Panc1 (cell line): ENCODE results near the gene SEPTIN11. TPM values are rescaled to one million over a fixed set of nuclear protein-coding genes. Genes with fewer than 3 reads are reported as not detected.

ENCODE experiments used
- ATAC-seq: fragments of 200-7000 bp; cut with Tn5 transposase; 2 replicates; pipeline ENCODE4 v1.9.1; 2020; ENCODE audit warnings: mild to moderate bottlenecking, moderate library complexity
- BruUV-seq: library from RNA; stranded (reverse); fragments of 400-500 nt; replicated peaks from 2 replicates; lab custom pipeline; 2021; lab: Mats Ljungman, UMichigan
- CTCF ChIA-PET: fragments of 300-600 bp; sonication (Branson Sonifier 250); formaldehyde crosslinking; loops from one replicate; lab custom pipeline; 2022; ENCODE audit warnings: antibody characterized with exemption; lab: Charles Lee
- POLR2A ChIA-PET: fragments of 300-600 bp; sonication (Branson Sonifier 250); formaldehyde crosslinking; loops from one replicate; lab custom pipeline; 2022; ENCODE audit warnings: antibody characterized with exemption; lab: Charles Lee
- DNase-seq: peaks from one replicate; pipeline ENCODE4 v3.0.0-alpha.2; 2010; ENCODE audit warnings: low read depth, low spot score
- H3K27ac ChIP-seq: 2 replicates; pipeline ENCODE4 v1.5.1; 2011; ENCODE audit warnings: mild to moderate bottlenecking, low read length, inconsistent platforms
- H3K27me3 ChIP-seq: fragments of 200-500 bp; sonication (Bioruptor generic); 2 replicates; pipeline ENCODE4 v1.6.0; 2014; ENCODE audit warnings: low read length, inconsistent platforms; ENCODE audit not compliant: control insufficient read depth, insufficient read depth
- H3K36me3 ChIP-seq: fragments of 200-500 bp; sonication (Bioruptor generic); 2 replicates; pipeline ENCODE4 v1.5.1; 2014; ENCODE audit warnings: inconsistent platforms, mild to moderate bottlenecking, low read length, moderate library complexity; ENCODE audit not compliant: control insufficient read depth, insufficient read depth
- H3K4me1 ChIP-seq: 2 replicates; pipeline ENCODE4 v1.5.1; 2011; ENCODE audit warnings: inconsistent platforms, mild to moderate bottlenecking, low read length, moderate library complexity; ENCODE audit not compliant: control insufficient read depth, insufficient read depth
- H3K4me3 ChIP-seq, 2 experiments: 2 replicates each; pipeline ENCODE4 v1.5.1; 2011 to 2012; ENCODE audit warnings: low read depth in 2 of 2, low read length in 2 of 2, mild to moderate bottlenecking in 2 of 2, inconsistent platforms in 1 of 2, moderate library complexity in 1 of 2
- H3K9me3 ChIP-seq: fragments of 200-500 bp; sonication (Bioruptor generic); 2 replicates; pipeline ENCODE4 v1.5.1; 2014; ENCODE audit warnings: low read depth, mild to moderate bottlenecking, inconsistent platforms, low read length, moderate library complexity; ENCODE audit not compliant: control insufficient read depth, insufficient read depth
- POLR2AphosphoS5 ChIP-seq: IDR thresholded peaks from 2 replicates; pipeline ENCODE4 v1.6.1; 2012; ENCODE audit warnings: mild to moderate bottlenecking, low read depth, low read length, moderate library complexity
- SIN3A ChIP-seq: IDR thresholded peaks from 2 replicates; pipeline ENCODE4 v1.6.1; 2012; ENCODE audit warnings: low read depth, mild to moderate bottlenecking, low read length, moderate library complexity, borderline replicate concordance; ENCODE audit not compliant: insufficient read depth
- TCF7L2 ChIP-seq: IDR thresholded peaks from 2 replicates; pipeline ENCODE4 v1.6.1; 2011; ENCODE audit warnings: mild to moderate bottlenecking, low read depth, low read length, inconsistent platforms
- in situ Hi-C: cut with HindIII; loops from 2 replicates; pipeline ENCODE4 v1.10.0; 2016; ENCODE audit warnings: low sequenced_read_pairs, low pct_unique_long_range_greater_than_20kb
- intact Hi-C: fragments of 100-400 bp; cut with micrococcal nuclease; formaldehyde crosslinking; loops from one replicate; pipeline ENCODE4 v1.10.0; 2022; ENCODE audit not compliant: unreplicated experiment
- total RNA-seq: library from RNA; stranded (reverse); gene quantifications from one replicate; pipeline ENCODE4 v1.2.1, GENCODE V29; 2021; ENCODE audit not compliant: unreplicated experiment
- TF ChIP-seq, protein P1 (sequence below), 2 experiments: IDR thresholded peaks; 2 replicates each; pipeline ENCODE4 v1.6.1; 2011 to 2012; ENCODE audit warnings: low read depth in 2 of 2, control low read depth in 1 of 2, low read length in 1 of 2, mild to moderate bottlenecking in 1 of 2, moderate library complexity in 1 of 2; ENCODE audit not compliant: insufficient read depth in 1 of 2
- TF ChIP-seq, protein P2 (sequence below): fragments of 450-650 bp; IDR thresholded peaks from 2 replicates; pipeline ENCODE4 v1.5.1; 2017; ENCODE audit warnings: mild to moderate bottlenecking

Gene SEPTIN11
- total RNA-seq, 1 experiment from 2014 or later: 103 TPM

DNA sequence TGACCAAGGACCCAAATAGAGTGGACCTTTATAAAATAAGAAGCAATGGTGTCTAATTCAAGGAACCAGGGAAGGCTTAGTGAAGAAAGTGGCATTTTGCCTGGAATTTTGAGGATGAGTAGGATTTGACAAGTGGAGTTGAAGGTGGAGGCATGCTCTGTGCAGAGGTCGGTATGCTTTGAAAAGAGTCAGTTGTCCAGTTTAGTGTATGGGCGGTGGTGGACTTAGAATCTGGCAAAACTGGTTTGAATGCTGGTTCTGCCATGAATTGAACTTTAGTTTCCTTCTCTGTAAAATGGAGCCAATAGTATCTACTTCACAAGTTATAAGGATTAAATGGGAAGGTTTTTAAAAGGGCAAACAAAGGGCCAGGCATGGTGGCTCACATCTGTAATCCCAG lies 29.7 kb downstream of the SEPTIN11 start:
- intact Hi-C loops: no loop called here
- ChIA-PET CTCF (no interaction called here), POLR2A (no interaction called here)
- no TSS peak for BruUV-seq
- no peaks in the 10 kb centered on the region for H3K36me3 ChIP-seq
- in situ Hi-C loops: no loop called here
- TF ChIP-seq SIN3A: no peak
- no peak for TF ChIP-seq TCF7L2
- no peak for TF ChIP-seq POLR2AphosphoS5
- TF ChIP-seq, protein P1, sequence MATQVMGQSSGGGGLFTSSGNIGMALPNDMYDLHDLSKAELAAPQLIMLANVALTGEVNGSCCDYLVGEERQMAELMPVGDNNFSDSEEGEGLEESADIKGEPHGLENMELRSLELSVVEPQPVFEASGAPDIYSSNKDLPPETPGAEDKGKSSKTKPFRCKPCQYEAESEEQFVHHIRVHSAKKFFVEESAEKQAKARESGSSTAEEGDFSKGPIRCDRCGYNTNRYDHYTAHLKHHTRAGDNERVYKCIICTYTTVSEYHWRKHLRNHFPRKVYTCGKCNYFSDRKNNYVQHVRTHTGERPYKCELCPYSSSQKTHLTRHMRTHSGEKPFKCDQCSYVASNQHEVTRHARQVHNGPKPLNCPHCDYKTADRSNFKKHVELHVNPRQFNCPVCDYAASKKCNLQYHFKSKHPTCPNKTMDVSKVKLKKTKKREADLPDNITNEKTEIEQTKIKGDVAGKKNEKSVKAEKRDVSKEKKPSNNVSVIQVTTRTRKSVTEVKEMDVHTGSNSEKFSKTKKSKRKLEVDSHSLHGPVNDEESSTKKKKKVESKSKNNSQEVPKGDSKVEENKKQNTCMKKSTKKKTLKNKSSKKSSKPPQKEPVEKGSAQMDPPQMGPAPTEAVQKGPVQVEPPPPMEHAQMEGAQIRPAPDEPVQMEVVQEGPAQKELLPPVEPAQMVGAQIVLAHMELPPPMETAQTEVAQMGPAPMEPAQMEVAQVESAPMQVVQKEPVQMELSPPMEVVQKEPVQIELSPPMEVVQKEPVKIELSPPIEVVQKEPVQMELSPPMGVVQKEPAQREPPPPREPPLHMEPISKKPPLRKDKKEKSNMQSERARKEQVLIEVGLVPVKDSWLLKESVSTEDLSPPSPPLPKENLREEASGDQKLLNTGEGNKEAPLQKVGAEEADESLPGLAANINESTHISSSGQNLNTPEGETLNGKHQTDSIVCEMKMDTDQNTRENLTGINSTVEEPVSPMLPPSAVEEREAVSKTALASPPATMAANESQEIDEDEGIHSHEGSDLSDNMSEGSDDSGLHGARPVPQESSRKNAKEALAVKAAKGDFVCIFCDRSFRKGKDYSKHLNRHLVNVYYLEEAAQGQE (IDR thresholded peaks at IDR 0.05; ENCODE audit: insufficient read depth in 1 of 2, low read depth in 2 of 2, low read length in 1 of 2): no peak
- TF ChIP-seq, protein P2, sequence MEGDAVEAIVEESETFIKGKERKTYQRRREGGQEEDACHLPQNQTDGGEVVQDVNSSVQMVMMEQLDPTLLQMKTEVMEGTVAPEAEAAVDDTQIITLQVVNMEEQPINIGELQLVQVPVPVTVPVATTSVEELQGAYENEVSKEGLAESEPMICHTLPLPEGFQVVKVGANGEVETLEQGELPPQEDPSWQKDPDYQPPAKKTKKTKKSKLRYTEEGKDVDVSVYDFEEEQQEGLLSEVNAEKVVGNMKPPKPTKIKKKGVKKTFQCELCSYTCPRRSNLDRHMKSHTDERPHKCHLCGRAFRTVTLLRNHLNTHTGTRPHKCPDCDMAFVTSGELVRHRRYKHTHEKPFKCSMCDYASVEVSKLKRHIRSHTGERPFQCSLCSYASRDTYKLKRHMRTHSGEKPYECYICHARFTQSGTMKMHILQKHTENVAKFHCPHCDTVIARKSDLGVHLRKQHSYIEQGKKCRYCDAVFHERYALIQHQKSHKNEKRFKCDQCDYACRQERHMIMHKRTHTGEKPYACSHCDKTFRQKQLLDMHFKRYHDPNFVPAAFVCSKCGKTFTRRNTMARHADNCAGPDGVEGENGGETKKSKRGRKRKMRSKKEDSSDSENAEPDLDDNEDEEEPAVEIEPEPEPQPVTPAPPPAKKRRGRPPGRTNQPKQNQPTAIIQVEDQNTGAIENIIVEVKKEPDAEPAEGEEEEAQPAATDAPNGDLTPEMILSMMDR: no peak
- no peaks in the 10 kb centered on the region for H3K9me3 ChIP-seq
- no peak overlapping the region for H3K27ac ChIP-seq
- H3K4me1 ChIP-seq: peaks cover 3% of the 10 kb centered on the region
- no peaks in the 10 kb centered on the region for H3K27me3 ChIP-seq
- no peak for DNase-seq
- H3K4me3 ChIP-seq: no peak overlapping the region
- ATAC-seq: no peak

DNA sequence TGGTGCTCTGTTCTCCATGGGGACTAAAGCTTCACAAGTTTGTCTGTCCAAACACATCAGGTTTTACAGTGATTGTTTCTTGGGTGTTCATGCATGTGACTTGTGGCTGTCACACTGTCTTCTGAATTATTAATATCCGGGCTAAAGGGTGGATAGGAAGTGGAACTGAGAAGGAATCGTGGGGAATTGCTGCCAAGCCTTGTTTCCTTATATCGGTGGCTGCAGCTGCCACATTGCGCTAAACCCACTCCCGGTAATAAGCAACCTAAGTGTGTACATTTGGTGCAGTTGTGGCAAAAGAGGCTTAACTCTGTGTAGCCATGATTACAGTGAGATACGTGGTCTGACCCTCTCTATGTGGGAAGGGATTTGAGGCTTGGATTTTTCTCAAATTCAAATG lies 30.7 kb downstream of the SEPTIN11 start:
- intact Hi-C loops: no loop called here
- no peak overlapping the region for H3K4me3 ChIP-seq
- ATAC-seq (no peak), DNase-seq (no peak)
- CTCF ChIA-PET: interaction anchor here (0.6 kb wide), 1 partner anchor 31 kb away, joined by 3 read pairs; the partner anchor contains the start of gene SEPTIN11
- H3K9me3 ChIP-seq: no peaks in the 10 kb centered on the region
- H3K36me3 ChIP-seq: no peaks in the 10 kb centered on the region
- no peaks in the 10 kb centered on the region for H3K27me3 ChIP-seq
- no peak for TF ChIP-seq TCF7L2
- TF ChIP-seq, protein P2: no peak
- TF ChIP-seq, protein P1 (IDR thresholded peaks at IDR 0.05; ENCODE audit: insufficient read depth in 1 of 2, low read depth in 2 of 2, low read length in 1 of 2): no peak
- TF ChIP-seq SIN3A: no peak
- no peak for TF ChIP-seq POLR2AphosphoS5
- POLR2A ChIA-PET: interaction anchor here (0.6 kb wide), 1 partner anchor 141 kb away, joined by 4 read pairs; no protein-coding TSS in a partner anchor
- no peak overlapping the region for H3K27ac ChIP-seq
- H3K4me1 ChIP-seq: peaks cover 9% of the 10 kb centered on the region
- in situ Hi-C loops: no loop called here
- no TSS peak for BruUV-seq
